HG03469 (cell line): ENCODE measurements around the gene ABLIM2.

Experiments
- ATAC-seq: cut with Tn5 transposase; IDR thresholded peaks from one replicate; pipeline ENCODE4 v1.9.1; 2021; ENCODE audit warnings: mild to moderate bottlenecking, moderate library complexity, moderate number of reproducible peaks; ENCODE audit not compliant: unreplicated experiment

The ABLIM2 gene

DNA sequence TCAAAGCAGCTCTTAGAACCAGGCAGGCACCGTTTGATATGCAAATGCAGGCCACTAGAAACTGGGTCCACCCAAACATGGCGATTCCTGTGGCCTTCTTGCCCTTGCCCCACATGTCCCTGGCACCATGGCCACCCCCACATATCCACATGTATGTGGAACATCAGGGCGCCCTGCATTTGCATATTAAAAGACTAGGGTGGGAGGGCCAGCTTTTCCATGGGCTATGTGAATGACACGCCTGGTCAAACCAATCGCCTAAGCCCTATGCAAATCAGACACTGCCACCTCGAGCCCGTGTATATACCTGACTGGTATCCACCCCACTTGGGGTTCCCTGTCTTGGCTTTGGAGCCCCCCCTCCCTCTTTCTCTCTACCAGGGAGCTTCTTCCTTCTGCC lies 107.0 kb downstream of the ABLIM2 start:
- no peak for ATAC-seq

DNA sequence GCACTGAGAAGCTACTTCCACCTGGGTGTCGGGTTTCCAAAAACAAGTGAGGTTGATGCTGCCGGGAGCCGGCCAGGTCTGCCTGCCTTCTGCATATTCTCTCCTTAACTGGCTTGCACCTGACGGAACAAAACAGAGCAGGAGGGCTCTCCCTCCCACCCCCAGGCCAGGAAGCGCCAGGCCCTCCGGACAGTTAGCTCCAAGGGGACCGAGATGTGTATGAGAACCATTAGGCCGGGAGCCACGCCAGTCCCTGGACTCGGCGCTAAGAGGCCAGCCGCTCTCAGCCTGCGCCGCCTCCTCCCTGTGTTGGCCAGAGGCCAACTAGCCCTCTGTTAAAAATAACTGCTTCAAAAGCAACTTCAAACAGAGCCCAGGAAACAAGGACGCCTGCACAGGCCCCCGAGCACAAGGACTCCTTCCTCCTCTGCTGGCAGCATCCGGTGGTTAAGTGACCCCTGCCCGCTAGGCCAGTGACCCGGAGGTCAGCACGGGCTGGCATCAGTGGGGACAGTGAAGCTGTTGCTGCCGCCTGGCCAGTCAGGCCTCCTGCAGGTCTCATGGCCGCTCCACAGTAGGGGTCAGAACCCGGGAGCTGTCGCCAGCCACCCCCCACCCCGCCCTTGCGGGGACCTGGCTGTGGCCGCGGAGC lies 107.9 kb downstream of the ABLIM2 start:
- no peak for ATAC-seq

DNA sequence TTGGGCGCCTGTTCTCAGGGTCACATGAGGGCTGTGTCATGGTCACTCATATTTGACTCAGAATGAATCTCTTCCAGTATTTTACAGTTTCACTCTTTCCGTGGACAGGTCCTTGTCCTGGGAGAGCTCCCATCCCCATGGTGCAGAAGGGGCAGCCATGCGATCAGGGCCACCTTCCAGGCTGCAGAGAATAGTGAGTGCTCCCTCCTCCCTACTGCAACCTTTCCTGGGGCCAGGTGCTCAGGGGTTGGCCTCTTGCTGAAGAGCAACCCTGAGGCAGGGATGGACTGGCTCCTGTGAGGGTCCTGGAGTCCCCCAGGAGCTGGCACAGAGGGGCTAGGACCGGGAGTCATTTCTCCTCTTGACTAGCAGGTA lies 108.4 kb downstream of the ABLIM2 start:
- ATAC-seq: no peak

DNA sequence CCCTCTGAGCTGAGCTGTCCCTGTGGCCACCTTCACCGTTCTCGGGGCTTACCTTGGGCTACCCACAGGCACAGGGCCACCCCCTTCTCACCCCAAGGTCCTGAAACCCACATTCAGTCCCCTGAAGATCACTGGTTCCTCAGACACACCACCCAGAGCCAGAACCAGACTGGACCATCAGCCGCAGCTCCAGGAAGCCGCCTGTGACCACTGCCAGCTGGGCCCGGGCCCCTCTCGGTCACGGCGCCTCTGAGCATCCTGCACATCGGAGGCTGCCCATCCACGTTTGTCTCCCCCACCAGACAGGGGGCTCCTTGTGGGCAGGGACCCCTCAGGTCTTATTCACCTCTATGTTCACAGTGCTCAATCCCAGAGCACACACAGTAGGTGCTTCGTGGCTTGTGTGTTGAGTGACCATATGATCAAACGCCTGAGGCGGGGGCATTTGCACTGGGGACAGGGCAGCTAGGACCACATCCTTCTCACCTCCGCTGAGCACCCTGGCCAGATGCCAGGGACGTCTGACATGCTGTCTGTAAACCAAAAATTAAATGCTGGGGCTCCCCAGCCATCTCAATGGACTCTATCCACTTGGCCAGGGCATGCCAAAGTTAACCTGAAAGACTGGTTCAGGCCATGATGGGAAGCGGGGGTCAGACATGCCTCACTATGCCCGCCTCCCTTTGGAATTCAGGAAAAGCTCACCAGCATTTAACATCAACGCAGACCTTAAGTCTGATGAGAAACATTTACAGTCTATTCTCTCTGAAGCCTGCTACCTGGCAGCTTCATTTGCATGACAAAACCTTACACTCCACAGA lies 109.5 kb downstream of the ABLIM2 start:
- ATAC-seq: no peak

DNA sequence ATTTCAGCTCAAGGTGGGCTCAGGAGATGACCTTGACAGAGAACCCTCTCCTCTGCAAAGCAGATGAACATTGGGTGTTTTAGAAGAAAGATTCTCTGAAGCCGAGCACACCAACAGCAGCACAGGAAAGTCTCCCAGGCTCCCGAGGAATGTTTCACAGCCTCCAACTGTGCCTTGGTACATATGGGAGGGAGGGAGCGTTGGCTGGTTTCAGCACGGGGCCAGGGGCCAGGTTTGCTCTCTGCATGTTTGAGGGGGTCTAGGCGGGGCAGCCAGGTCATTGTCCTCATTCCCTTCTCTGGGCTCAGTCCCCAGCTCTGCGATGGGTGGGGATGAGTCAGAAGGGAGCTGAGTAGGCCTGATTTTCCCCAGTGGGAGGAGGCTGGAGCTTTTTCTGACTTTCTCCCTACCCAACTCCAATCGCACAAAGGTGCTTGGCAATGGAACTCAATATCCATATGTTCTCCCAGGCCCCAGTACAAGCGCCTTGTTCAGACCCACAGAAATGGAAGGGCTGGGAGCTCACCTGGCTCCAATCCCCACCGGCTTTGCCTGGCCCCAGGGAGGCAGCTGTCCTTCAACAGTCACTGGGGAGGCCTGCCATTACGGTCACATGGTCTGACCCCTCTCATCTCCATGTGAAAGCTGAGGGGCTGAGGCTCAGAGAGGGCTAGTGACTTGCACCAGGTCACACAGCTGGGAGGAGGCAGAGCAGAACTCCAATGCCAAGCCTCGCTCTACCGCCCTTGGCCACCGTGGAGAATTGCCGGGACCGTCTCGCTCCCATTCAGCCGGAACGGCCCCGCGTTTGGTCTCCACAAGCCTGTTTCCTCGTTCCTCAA lies 110.6 kb downstream of the ABLIM2 start:
- no peak for ATAC-seq

DNA sequence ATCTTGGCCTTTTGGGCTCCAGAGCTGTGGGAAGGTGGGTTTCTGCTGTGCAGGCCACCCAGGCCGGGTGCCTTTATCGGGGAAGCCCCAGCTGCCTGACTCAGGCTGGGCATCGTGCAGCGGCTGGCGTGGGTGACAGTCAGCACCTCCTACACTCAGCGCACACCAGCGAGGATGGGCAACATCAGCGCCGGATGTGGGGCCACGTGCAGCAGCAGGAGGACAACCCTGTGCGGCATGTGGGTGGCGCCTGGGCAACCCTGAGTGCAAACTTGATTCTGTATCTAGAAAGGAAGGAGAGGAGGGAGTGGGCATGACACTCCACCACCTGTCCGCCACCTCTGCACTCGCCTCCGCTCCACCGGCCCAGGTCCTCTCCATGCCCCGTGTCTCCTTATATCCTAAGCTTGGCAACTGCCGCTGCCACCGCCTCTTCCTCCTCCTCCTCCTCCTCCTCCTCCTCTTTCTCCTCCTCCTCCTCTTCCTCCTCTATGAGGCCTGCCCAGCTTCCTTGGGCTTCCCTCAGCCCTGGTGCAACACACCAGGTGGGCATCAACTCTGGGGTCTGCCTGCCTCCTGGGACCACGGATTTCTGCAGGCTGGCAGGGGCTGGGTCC lies 111.6 kb downstream of the ABLIM2 start:
- no peak for ATAC-seq

DNA sequence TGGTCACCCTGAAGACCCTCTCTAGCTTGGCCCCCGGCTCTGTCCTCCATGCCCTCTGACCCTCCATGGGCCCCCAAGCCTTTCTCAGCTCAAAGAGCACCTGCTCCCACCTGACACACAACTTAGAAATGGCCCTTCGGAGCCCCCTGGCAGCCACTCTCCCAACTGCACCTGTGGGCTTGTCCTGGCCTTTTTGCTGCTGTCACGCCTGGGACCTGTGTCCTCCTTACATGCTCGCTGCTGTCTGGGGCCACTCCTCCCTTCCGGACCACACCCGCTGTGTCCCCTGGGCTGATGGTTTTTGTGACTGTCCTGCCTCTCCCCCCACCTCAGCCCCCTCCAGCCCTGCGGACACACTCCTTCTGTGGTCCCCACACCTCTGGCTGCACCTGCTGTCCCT lies 112.7 kb downstream of the ABLIM2 start:
- ATAC-seq: no peak

DNA sequence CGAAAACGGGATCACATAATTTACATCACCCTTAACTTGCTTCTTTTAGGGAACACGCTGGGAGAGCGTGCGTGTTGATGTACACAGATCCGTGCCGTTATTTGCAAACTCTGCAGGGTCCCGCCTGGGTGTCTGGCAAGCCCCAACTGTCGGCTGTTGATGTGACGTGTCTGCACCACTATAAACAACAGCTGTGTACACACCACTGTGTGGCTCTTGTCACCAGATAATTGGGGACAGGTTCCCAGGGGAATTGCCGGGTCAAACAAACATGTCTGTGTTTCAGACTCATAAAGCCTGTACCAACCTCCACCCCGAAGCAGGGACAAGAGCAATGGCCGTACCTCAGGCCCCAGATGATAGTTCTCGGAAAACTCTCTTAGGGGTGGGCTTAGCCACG lies 113.9 kb downstream of the ABLIM2 start:
- no peak for ATAC-seq

DNA sequence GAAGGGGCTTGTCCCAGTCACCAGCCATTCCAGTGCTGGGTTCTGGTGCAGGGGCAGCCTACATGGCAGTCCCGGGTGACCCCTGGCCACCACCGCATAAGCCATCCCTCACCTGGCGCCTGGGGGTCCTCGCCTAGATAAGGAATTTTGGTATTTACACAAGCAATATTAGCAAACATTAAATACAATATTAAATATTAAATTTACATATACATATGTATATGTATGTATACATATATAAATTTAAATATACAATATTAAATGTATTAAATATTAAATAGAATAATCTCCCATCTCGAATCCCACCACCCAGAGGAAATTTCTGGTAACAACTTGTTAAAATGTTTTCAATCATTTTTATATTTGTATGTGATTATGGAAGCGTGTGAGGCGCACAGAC lies 114.4 kb downstream of the ABLIM2 start:
- ATAC-seq: no peak

DNA sequence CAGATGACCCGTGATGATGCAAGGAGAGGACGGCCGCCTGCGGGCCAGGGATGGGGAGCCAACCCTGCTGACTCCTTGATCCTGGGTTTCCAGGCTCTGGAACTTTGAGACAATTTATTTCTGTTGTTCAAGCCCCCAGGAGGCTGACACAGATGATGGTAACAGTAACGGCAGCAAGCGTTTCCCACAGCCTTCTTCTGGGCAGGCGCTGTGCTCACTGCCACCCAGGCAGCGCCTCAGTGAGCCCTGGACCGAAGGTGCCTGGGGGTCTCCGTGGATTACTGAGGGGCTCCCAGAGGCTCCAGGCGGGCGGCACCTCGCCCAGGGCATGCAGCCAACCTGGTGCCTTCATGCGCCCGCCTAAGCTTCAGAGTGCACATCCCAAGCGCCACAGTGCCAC lies 115.0 kb downstream of the ABLIM2 start:
- no peak for ATAC-seq

DNA sequence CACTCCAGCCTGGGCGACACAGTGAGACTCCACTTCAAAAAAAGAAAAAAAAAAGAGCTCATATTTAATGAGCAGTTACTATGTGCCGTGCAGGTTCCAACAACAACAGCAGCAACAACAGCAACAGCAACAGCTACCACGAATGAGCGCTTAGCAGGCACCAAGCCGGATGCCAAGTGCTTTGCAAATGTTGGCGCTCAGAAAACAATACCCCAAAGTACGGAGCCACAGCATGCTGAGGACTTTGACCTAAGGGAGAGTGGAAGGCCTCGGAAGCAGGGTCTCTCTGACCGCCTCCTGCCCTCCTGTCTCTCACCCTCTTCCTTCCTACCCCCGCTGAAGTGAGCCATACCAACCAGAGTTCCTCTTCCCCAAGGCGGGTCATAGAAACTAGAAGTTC lies 116.7 kb downstream of the ABLIM2 start:
- ATAC-seq: no peak

DNA sequence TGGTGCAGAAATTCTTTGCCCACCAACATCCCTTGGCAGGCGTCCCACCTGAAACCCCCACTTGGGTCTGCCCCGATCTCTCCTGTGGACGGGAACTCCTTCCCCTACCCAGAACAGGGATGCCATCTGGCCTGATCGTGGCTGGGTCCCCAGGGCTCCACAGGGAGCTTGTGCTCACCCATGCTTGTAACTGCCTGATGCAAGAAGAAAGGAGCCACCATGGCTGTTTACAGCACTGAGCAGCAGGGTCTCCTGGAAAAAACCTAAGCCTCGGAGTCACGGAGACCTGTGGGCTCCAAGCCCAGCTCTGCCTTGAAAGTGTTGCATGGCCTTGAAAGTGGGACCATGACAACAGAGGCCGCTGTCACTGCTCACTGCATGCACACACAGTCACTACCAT lies 117.4 kb downstream of the ABLIM2 start:
- no peak for ATAC-seq

DNA sequence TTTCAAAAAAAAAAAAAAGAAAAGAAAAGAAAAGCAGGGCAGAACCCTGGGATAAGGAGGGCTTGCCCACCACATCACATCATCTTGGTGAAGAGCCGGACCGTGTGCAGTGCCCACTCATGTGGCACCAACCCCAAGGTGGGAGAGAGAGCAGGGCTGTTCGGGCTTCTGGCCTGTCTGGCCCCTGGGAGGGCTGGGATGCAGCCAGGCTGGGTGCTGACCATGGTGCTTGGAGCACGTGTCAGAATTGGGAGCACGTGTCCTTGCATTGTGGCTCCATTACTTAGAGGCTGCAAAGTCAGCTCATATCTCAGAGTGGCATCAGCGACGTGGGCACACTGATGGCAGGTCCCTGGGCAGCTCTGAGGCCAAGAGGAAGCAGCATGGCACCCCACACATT lies 118.0 kb downstream of the ABLIM2 start:
- no peak for ATAC-seq

DNA sequence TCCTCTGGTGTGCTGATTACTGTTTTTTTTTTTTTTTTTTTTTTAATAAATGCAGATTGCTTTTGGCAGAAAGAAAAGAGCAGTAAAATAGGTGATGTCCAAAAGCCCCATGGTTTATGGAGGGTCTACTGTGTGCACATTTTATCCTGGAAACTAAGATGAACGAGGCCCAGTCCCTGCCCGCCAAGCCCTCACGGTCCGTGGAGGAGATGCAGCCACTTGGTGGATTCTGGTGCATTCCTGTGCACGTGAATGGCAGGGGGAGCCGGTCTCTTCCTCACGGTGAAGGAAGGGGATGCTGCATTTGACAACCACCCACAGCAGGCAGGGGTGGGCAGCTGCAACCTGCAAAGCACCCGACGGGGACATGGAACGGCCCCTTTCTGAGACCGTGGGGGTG lies 118.8 kb downstream of the ABLIM2 start:
- ATAC-seq: no peak

DNA sequence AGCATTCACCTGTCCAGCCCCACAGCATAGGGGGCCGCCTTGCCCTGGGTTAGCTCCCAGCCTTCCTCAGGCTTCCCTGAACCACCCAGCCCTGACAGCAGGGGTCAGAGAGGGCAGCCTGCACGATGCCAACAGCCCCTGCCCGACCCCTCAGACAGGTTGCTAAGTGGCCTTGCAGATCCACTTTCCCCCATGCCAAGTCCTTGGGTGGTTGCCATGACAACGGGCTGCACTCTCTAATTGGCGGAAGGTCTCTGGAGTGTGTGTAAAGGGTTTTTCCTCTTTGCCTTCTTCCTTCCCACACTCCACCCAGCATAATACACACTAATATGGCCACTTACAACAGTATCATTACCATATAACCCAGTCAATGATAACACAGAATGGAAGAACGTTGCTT lies 119.3 kb downstream of the ABLIM2 start:
- no peak for ATAC-seq

DNA sequence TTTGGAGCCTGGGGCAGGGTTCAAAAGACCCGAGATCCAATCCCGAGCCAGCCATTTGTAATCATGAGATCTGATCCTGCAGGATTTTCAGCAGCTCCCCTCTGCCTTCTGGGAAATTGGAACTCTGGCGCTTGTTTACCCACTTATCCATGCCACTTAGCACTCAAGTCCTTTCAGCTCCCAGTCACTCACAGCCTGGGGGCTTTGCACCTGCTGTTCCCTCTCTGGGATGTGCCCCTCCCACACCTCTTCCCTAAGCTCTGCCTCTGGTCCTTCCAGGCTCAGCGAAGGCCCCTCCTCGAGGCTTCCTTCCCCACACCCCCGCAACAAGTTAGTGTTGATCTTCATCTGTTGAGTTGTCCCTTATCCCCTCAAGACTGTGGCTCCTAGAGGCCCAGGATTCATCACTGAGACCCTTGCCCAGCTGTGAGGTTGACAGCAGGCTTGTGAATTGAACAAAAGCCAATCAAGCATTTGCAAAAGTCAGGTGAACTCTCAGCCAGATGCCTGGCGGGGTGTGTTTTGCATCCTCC lies 119.8 kb downstream of the ABLIM2 start:
- no peak for ATAC-seq

DNA sequence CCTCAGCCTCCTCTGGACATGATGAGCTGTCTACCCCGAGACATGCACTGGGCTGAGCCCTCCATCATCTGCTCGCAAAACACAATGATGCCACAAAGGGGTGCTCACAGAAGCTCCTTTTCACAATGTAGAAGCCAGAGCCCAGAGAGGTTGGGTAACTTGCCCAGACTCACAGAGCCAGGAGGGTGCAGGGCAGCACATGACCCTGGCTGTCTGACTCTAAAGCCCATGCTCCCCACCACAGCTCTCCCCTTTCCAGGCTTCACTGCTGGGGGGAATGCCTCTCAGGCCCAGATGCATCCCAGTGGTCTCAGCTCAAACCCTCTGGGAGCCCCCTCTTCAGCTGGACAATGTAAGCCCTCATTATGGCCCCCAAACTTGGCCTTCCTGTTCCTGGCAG lies 120.5 kb downstream of the ABLIM2 start:
- no peak for ATAC-seq

DNA sequence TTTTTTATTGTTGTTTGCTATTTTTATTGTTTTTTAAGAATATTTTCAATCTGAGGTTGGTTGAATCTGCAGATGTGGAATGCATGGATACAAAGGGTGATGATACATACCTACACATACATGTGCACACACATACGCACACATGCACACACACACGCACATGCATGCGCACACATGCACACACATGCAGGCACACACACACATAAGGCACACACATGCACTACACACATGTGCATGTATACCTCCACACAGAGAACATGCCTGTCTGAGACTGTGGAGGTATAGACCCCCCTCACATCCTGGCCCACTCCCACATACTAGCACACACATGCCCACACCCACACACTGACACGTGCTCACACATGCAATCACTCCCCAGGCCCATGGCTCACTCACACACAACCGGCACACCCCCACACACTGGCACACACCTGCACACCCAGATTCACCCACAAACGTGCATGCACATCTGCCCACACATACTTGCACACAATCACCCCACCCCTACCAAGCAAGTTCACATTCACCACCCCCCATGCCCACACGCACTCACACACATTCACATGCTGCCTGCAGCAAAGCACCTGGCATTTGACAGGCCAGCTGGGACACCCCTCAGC lies 121.4 kb downstream of the ABLIM2 start:
- ATAC-seq: no peak

DNA sequence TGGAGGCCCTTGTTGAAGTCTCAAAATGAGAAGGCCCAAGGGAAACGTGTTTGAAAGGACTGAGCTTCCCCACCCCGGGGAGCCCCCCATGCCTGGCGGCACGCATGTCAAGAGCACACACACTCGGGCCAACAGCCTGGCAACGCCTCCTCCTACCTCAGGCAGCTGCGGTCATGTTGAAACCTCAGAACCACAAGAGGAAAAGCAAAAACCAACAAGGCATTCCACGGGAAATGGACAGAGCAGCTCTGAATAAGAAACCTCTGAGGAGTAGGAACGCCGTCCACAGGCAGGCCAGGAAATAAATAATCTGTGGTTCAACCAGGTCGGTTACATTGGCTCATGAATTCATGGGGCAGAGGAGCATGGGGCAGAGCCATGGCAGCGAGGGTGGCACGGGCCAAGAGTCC lies 123.2 kb downstream of the ABLIM2 start:
- ATAC-seq: no peak

DNA sequence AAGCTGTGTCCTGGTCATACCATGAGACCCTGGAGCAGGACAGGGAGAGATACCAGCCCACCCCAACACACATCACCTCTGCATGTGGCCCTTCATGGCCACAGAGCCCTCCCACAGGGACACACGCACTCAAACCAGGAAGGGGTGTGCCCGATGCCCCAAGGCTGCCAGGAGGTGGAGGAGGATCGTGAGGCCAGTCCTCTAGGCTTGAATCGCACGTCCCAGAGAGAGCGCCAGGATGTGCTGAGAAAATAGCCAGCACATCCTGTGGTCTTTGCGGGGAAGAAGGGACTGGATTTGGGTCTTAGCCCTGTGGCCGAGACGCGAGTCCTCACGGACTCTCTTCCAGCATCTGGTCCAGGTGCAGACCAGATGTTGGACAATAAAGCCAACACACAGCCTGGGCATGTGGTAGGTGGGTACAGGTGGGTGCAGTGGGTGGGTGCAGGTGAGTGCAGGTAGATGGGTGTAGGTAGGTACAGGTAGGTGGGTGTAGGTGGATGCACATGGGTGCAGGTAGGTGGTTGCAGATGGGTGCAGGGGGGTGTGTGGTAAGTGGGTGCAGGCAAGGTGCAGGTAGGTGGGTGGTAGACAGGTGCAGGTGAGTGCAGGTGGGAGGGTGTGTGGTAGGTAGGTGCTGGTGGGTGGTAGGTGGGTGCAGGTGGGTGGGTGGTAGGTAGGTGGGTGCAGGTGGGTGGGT lies 124.6 kb downstream of the ABLIM2 start:
- ATAC-seq: no peak
